Mononuclear cell (primary cell): ENCODE data around the gene DNM3. TPM values are rescaled to one million over a fixed set of nuclear protein-coding genes. Genes with fewer than 3 reads are reported as not detected.
A peak's percentile ranks its signal among the peaks of the same experiment; 100 is the strongest.
"Not testable (repeated sequence)": the region's sequence is repeated elsewhere in the genome, so short reads cannot be mapped to it uniquely, and the experiment has no call there.

ENCODE experiments used
- H3K27me3 ChIP-seq: 2 replicates; pipeline ENCODE4 v1.6.0; 2011; ENCODE audit warnings: low read length, control low read depth; ENCODE audit not compliant: insufficient read depth
- H3K4me1 ChIP-seq: 2 replicates; pipeline ENCODE4 v1.5.1; 2011; ENCODE audit warnings: mild to moderate bottlenecking, low read length, control low read depth; ENCODE audit not compliant: insufficient read depth
- H3K4me3 ChIP-seq: 2 replicates; pipeline ENCODE4 v1.5.1; 2011; ENCODE audit warnings: mild to moderate bottlenecking, low read length, moderate library complexity
- H3K9me3 ChIP-seq: 2 replicates; pipeline ENCODE4 v1.5.1; 2011; ENCODE audit warnings: low read depth, mild to moderate bottlenecking, control low read depth, low read length
- total RNA-seq: library from RNA; depleted of rRNA; stranded (reverse); fragments of >200 nt; gene quantifications from one replicate; pipeline ENCODE4 v1.2.3, GENCODE V29; 2012

Gene DNM3
- total RNA-seq, 1 donor = 20.5 TPM

GRCh38 chr1:172414331-172414730 is 573.0 kb downstream of the DNM3 start:
- H3K9me3 ChIP-seq = no peaks in the 10 kb centered on the region
- H3K4me3 ChIP-seq = no peak overlapping the region
- no peaks in the 10 kb centered on the region for H3K4me1 ChIP-seq
- H3K27me3 ChIP-seq = no peaks in the 10 kb centered on the region

- Histone ChIP-seq H3K27me3 (no peaks in the 10 kb centered on the region), H3K4me1 (no peaks in the 10 kb centered on the region), H3K9me3 (no peaks in the 10 kb centered on the region), H3K4me3 (no peak overlapping the region)
These were observed 575.3 kb downstream of the DNM3 start for GRCh38 chr1:172416496-172417035.

- Histone ChIP-seq H3K27me3 (no peaks in the 10 kb centered on the region), H3K9me3 (no peaks in the 10 kb centered on the region), H3K4me3 (no peak overlapping the region), H3K4me1 (no peaks in the 10 kb centered on the region)
These were observed 576.3 kb downstream of the DNM3 start for GRCh38 chr1:172417557-172417956.

GRCh38 chr1:172420385-172420784 is 579.1 kb downstream of the DNM3 start, which contains the start of gene C1orf105:
C1orf105 (plus strand) TSS chr1:172420685; CDS start chr1:172420886, 201 bp downstream.
- no peaks in the 10 kb centered on the region for H3K9me3 ChIP-seq
- H3K4me1 ChIP-seq = no peaks in the 10 kb centered on the region
- H3K4me3 ChIP-seq = no peak within 1 kb of the TSS
- no peaks in the 10 kb centered on the region for H3K27me3 ChIP-seq

GRCh38 chr1:172421974-172422604 is 580.8 kb downstream of the DNM3 start:
- H3K27me3 ChIP-seq = no peaks in the 10 kb centered on the region
- H3K9me3 ChIP-seq = no peaks in the 10 kb centered on the region
- peaks cover 5% of the 10 kb centered on the region for H3K4me1 ChIP-seq
- H3K4me3 ChIP-seq = no peak overlapping the region

GRCh38 chr1:172423336-172423735 is 582.0 kb downstream of the DNM3 start:
- peaks cover 10% of the 10 kb centered on the region for H3K4me1 ChIP-seq
- no peaks in the 10 kb centered on the region for H3K27me3 ChIP-seq
- no peaks in the 10 kb centered on the region for H3K9me3 ChIP-seq
- H3K4me3 ChIP-seq = no peak overlapping the region

GRCh38 chr1:172425339-172425738 is 584.0 kb downstream of the DNM3 start:
- H3K27me3 ChIP-seq = no peaks in the 10 kb centered on the region
- H3K4me3 ChIP-seq = no peak overlapping the region
- peaks cover 10% of the 10 kb centered on the region for H3K4me1 ChIP-seq
- H3K9me3 ChIP-seq = no peaks in the 10 kb centered on the region

- H3K27me3 ChIP-seq = no peaks in the 10 kb centered on the region
- H3K4me1 ChIP-seq = peaks cover 20% of the 10 kb centered on the region
- H3K9me3 ChIP-seq = no peaks in the 10 kb centered on the region
- H3K4me3 ChIP-seq = no peak overlapping the region
These were observed 585.9 kb downstream of the DNM3 start for GRCh38 chr1:172427191-172427590.

- H3K27me3 ChIP-seq = no peaks in the 10 kb centered on the region
- peaks cover 21% of the 10 kb centered on the region for H3K4me1 ChIP-seq
- H3K4me3 ChIP-seq = no peak overlapping the region
- H3K9me3 ChIP-seq = no peaks in the 10 kb centered on the region
These were observed 588.2 kb downstream of the DNM3 start for GRCh38 chr1:172429331-172430127.

GRCh38 chr1:172430128-172430454 is 588.8 kb downstream of the DNM3 start:
- H3K4me3 ChIP-seq = no peak overlapping the region
- H3K4me1 ChIP-seq = peaks cover 21% of the 10 kb centered on the region
- no peaks in the 10 kb centered on the region for H3K27me3 ChIP-seq
- H3K9me3 ChIP-seq = no peaks in the 10 kb centered on the region

- Histone ChIP-seq H3K9me3 (no peaks in the 10 kb centered on the region), H3K4me1 (peaks cover 21% of the 10 kb centered on the region), H3K4me3 (no peak overlapping the region), H3K27me3 (no peaks in the 10 kb centered on the region)
These were observed 589.9 kb downstream of the DNM3 start for GRCh38 chr1:172431204-172431603.

- Histone ChIP-seq H3K9me3 (no peaks in the 10 kb centered on the region), H3K4me1 (peaks cover 19% of the 10 kb centered on the region), H3K27me3 (no peaks in the 10 kb centered on the region), H3K4me3 (no peak overlapping the region)
These were observed 590.5 kb downstream of the DNM3 start for GRCh38 chr1:172431721-172432192.

GRCh38 chr1:172437183-172437582 is 595.9 kb downstream of the DNM3 start:
- H3K4me1 ChIP-seq, H3K4me3 ChIP-seq, H3K9me3 ChIP-seq, H3K27me3 ChIP-seq: not testable (repeated sequence)

GRCh38 chr1:172442404-172442803 is 601.1 kb downstream of the DNM3 start:
- H3K9me3 ChIP-seq = no peaks in the 10 kb centered on the region
- peaks cover 17% of the 10 kb centered on the region for H3K4me1 ChIP-seq
- no peaks in the 10 kb centered on the region for H3K27me3 ChIP-seq
- no peak overlapping the region for H3K4me3 ChIP-seq

GRCh38 chr1:172442843-172443565 is 601.7 kb downstream of the DNM3 start:
- no peaks in the 10 kb centered on the region for H3K27me3 ChIP-seq
- H3K4me1 ChIP-seq = peaks cover 23% of the 10 kb centered on the region
- H3K9me3 ChIP-seq = no peaks in the 10 kb centered on the region
- H3K4me3 ChIP-seq = peak overlapping the region; percentile 68
